Right ventricle myocardium superior (tissue), 1 donor: Measurements from ENCODE around the gene PPFIBP2. TPM values are rescaled to one million over a fixed set of nuclear protein-coding genes. Genes with fewer than 3 reads are reported as not detected.
A peak's percentile ranks its signal among the peaks of the same experiment; 100 is the strongest.

Source experiments
- ATAC-seq: fragments of 200-7000 bp; cut with Tn5 transposase; one replicate; pipeline ENCODE4 v1.9.1; 2020; ENCODE audit warnings: mild to moderate bottlenecking; ENCODE audit not compliant: poor library complexity
- DNase-seq: peaks from one replicate; pipeline ENCODE4 v3.0.0-alpha.2; 2020
- intact Hi-C: fragments of 100-400 bp; cut with DNase I; formaldehyde crosslinking; loops from one replicate; pipeline ENCODE4 v1.11.2; 2022
- total RNA-seq: library from RNA; stranded (reverse); fragmentation: NEBNext Ultra II Directional; extraction: Animal tissue kit (Norgen Biotek cat#: 25700); gene quantifications from one replicate; pipeline ENCODE4 v1.2.1, GENCODE V29; 2021
- donor health status: DM: no; HTN: yes; CAD: no; lungs with severe emphysema.

PPFIBP2 gene
- total RNA-seq, 1 donor from 2014 or later, result 26.5 TPM

- intact Hi-C loops, result no loop called here
- no peak for DNase-seq
- peak; percentile 14 for ATAC-seq
These were observed 90.6 kb downstream of the PPFIBP2 start for GRCh38 chr11:7604331-7604955.

DNA sequence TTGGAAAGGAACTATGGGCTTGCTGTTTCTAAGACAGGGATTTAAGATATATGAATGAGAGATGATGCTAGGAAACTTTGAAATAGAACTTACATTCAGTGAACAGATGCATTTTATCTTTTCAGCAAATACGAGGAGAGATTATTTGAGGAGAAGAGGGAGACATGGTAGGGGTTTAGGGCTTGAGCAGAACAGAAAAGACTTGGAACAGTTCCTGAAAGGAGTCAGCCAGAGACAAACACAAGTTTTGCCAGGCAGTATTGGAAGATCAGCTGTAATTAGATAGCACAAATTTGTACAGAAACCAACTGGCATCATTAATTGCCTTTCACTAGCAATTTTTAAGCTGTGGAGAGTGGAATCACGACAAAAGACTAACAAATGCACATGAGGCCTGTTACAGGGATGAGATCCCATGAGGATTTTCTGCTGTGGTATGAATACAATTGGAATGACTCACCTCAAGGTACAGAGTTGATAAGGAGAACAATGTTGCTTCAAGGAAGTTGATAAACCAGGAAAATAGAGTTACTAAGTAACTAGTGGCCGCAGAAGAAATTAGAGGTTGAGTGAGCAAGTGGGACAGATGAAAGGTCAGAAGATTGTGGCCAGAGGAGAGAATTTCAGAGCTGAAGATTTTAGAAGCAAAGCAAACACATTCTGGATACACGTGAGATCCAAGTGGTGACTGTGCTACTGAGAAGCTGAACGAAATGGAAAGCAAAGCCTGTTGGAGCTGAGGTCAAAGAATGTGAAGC lies 91.6 kb downstream of the PPFIBP2 start:
- intact Hi-C loops, result no loop called here
- no peak for ATAC-seq

GRCh38 chr11:7606496-7606895 lies 92.7 kb downstream of the PPFIBP2 start:
- intact Hi-C loops, result no loop called here
- no peak for ATAC-seq
- DNase-seq, result no peak

More for the DNA sequence above, 91.6 kb downstream of the PPFIBP2 start:
- DNase-seq, result no peak

GRCh38 chr11:7609015-7609414 lies 95.2 kb downstream of the PPFIBP2 start:
- ATAC-seq (no peak), DNase-seq (no peak)
- intact Hi-C loops, result no loop called here

DNA sequence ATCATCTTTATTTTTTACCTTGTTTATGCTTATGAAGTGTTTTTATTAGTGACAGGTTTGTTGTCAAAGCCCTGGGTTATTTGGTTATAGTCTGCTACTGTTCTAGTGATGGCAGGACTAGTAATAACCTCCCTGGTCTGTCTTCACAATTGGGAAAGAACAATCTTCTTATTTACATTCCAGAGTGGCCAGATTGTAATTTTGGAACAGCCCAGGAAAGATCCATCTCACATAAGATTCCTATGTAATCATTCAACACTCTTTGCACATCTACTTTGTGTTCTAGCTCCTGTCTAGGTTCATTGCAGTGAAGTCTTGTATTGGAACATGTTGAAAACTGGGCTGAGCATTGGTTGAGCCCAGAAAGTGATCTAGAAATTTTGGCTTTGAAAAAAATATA lies 95.7 kb downstream of the PPFIBP2 start:
- DNase-seq, result no peak
- ATAC-seq, result no peak
- intact Hi-C loops, result no loop called here

DNA sequence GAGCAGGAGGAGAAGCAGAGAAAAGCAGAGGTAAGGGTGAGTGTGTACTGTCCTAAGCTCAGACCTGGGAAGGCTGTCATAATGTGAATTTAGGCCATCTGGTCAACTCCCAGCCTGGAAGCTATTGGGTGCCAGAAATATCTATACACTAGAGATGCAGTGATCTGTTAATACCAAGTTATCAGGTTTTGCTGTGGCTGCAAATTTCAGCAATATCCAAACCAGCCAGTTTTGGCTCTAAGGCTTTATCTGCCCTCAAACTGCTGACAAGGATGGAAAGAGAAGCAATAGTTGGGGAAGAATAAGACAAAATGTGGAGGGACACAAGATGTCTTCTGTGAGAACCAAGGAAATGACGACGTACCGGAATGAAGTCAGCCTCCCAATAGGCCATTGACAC lies 96.6 kb downstream of the PPFIBP2 start:
- no peak for DNase-seq
- no peak for ATAC-seq
- intact Hi-C loops, result no loop called here

DNA sequence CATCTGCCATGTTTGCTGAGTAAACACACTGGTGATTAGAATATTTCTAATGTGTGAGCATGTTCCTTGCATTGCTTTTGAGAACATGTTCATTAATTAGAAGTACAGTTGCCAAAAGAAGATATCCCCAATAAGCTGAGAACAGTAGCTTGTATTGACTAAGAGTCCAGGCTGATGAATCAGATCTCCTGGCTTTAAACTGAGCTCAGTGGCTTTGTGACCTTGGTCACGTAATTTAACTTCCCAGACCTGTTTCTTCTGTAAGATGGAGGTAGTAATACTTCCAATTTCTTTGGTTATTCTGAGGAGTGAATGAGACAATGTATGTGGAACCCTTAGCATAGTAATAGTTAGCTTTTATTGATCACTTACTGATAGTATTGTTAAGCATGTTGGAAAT lies 97.6 kb downstream of the PPFIBP2 start:
- DNase-seq (no peak), ATAC-seq (no peak)
- intact Hi-C loops, result no loop called here

GRCh38 chr11:7612056-7612660 lies 98.4 kb downstream of the PPFIBP2 start:
- peak; percentile 20 for ATAC-seq
- intact Hi-C loops, result no loop called here

DNA sequence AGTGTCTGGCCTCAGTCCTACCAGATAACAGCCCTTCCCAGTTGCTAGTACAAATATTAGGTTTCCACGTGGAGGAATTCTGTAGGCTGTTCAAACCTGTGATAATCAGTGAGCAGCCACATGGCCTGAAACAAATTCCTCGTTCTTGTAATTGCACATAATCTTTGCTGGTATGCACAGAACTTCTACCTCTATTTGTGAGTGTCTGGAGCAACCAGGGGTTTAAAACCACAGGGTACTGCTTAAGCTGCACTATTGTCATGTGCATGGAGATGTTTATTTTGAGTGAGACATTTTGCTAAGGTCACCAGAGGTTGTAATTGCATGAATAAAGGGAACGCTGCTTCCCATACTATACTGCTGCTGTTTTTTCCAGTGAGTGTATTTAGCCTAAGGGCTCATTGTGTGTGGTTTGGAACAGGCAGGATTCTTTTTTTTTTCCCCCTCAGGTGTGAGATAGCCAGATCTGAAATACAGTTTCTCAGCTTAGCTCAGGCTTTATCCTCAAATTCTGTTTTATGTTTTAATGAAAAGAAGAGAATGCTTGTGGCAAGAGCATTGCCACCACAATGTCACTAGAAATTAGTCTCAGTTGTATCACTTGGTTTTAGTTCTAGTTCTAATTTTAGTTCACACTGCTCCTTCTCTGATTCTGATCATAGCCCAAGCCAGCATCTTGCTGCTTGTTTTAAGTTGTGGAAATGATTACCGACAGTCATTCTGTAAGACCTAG lies 99.0 kb downstream of the PPFIBP2 start:
- intact Hi-C loops, result no loop called here
- DNase-seq (no peak), ATAC-seq (peak; percentile 65)

More at GRCh38 chr11:7612056-7612660, 98.4 kb downstream of the PPFIBP2 start:
- no peak for DNase-seq

DNA sequence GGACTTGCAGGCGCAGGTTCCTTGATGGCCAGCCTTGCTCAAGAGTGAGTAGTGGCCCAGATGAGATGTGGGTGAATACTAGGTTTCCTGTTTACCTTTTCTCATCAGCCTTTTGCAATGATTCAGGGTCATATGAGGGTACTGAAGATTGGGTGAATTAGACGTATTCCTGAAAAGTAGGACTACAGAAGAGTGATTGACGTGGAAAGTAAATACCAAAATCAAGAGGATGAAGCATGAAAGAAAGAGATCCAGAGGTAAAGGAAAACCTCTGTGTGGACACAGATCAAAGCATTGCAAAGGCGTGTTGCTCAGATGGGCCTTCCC lies 99.6 kb downstream of the PPFIBP2 start:
- intact Hi-C loops, result no loop called here
- ATAC-seq (no peak), DNase-seq (no peak)

GRCh38 chr11:7614656-7615055 lies 100.9 kb downstream of the PPFIBP2 start:
- no peak for ATAC-seq
- intact Hi-C loops, result no loop called here
- no peak for DNase-seq

DNA sequence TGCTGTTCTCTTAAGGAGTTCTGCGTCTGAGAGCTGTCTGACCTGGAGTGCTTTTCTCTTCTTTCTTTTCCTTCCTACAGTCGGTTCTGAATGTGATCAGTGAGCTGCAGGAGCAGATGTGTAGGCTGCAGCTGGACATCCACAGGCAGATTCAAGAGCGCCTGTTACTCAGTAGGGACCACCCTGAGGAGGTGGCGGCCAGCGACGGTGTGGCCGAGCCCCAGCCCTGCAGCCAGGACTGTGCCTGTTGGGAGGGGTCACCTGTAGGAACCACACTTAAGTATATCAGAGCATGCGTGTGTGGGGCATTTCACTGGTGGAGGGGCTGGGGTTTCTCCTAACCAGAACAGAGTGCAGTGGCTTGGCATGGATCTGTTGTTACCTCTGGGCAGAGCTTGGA lies 103.2 kb downstream of the PPFIBP2 start:
- intact Hi-C loops, result no loop called here
- ATAC-seq (no peak), DNase-seq (no peak)

GRCh38 chr11:7619322-7619721 lies 105.5 kb downstream of the PPFIBP2 start:
- DNase-seq (no peak), ATAC-seq (no peak)
- intact Hi-C loops, result no loop called here

DNA sequence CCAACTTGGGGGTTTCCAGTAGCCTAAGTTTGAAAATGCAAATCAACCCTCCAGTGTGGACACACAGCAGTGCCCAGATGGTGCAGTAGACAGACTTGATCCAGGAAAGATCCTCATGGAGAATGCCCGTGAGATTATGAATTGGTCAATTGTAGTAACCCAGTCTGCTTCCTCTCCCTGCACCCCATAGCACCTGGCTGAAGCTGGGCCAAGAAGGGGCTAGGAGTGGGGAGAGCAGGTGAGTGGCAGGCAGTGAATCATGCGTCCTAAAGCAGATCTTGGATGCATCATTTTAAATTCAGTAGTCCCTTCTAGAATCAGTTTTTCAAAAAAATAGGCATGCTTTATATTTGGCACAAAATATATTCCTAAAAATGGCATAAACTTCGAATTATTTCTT lies 107.3 kb downstream of the PPFIBP2 start:
- intact Hi-C loops, result no loop called here
- DNase-seq (no peak), ATAC-seq (no peak)

DNA sequence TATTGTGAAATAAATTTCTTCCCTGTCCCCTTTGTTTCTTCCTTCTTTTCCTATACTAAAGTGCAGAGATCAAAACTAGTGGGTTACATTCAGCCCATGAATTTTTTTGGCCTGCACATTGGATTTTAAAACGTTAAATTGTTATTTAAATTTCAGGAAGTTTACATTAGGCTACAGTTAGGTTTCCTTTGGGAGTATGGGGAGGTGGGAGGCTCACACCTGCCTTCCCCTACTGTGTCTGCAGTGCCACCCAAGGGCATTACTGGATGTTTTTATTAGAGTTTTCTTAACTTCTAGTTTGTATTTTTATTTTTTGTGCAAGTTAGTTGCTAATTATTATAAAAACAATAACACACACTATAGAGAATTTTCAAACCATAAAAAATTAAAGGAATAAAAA lies 107.8 kb downstream of the PPFIBP2 start:
- no peak for DNase-seq
- intact Hi-C loops, result no loop called here

DNA sequence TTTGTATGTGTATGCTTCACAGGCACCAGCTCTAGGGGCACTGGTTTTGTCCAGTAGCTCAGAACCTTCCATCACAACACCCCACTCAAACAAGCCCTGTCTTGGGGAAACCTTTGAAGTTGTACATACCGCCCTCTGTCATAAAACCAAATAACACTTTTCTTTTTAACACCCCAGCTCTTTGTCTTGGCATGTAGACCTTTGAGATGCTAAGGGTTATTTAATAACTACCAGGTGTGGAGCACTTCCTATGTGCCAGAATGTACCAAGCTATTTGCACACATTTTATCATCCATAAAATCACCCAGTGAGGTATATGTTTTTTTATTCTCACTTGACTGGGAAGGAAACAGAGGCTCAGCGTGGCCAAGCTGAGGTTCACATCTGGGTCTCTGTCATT lies 108.9 kb downstream of the PPFIBP2 start:
- intact Hi-C loops, result no loop called here
- DNase-seq, result no peak
- ATAC-seq, result no peak

More for the DNA sequence above, 107.8 kb downstream of the PPFIBP2 start:
- no peak for ATAC-seq

- ATAC-seq, result no peak
- no peak for DNase-seq
- intact Hi-C loops, result no loop called here
These were observed 114.9 kb downstream of the PPFIBP2 start for GRCh38 chr11:7628660-7629059.

DNA sequence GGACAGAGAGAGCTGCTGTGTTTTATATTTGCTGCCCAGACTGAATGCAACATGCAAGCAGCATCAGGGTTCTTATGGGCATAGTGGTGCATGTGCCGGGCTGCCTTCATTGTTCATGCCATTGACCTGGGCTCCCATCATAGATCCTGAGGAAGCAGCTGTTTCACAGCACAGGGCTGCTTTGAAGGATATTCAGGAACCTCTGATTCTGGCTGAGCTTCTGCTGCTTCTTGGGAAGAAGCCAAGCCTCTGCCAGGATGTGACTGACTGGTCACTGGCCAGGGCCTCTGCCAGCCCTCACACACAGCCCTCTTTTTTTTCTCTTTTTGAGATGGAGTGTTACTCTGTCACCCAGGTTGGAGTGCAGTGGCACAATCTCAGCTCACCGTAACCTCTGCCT lies 116.2 kb downstream of the PPFIBP2 start:
- peak; percentile 50 for DNase-seq
- intact Hi-C loops, result no loop called here
- ATAC-seq, result peak; percentile 88

DNA sequence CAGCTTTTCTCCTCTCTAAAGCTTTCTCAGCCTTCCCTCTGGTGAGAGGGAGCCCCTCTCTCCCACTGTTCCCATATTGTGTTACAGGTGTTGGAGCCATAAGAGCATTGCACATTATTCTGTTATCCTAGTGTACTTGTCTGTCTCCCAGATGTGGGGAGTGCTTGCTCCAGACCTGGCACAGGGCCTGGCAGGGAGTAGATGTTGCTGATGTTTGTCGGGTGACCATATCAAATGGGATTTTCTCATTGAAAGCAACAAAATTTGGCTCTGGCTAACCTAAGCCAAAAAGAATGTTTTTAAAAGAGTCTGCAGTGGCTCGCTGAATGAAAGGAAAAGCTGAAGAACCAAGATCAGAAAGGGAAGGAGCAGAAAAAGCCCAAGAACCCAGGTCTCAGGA lies 118.4 kb downstream of the PPFIBP2 start:
- intact Hi-C loops, result no loop called here
- DNase-seq, result no peak
- no peak for ATAC-seq

DNA sequence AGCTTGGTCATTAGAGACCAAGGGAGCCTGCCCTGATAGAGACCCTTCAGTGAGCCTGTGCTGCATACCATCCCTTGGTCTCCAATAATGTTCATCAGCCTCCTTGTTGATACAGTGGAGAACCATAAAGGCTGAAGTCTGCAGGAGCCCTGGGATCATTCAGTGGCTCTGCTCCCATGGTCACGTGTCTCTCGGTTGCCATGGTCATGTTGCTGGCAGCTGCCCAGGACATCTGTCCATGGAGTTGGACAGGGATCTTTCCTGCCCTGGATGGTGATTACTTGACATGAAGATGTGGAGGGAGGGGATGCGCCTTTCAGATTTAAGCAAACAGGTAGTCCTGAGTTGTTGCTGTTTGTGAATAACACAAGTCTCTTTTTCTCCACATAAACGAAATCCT lies 121.3 kb downstream of the PPFIBP2 start:
- ATAC-seq (no peak), DNase-seq (peak; percentile 59)
- intact Hi-C loops, result no loop called here
